Measurements from ENCODE around the gene CHMP2A. TPM values are rescaled to one million over a fixed set of nuclear protein-coding genes. Genes with fewer than 3 reads are reported as not detected.
A peak's percentile ranks its signal among the peaks of the same experiment; 100 is the strongest.

Gene CHMP2A
- total and polyA plus RNA-seq, 2 of the 8 experiments (the other 6 are each of a cell fraction or from before 2014, with no cell fraction given), result 70.0 to 132 TPM

GRCh38 chr19:58572818-58573657 lies 18.1 kb upstream of the CHMP2A start, which contains the start of gene MZF1 (continued):
- TF ChIP-seq BACH1 (IDR thresholded peaks at IDR 0.05; ENCODE audit: low read length) (no peak), TCF12 (IDR thresholded peaks at IDR 0.05; ENCODE audit: low read depth, low read length) (no peak), HDAC6 (IDR thresholded peaks at IDR 0.05; ENCODE audit: low read depth, low read length) (no peak), BCL11A (IDR thresholded peaks at IDR 0.05; ENCODE audit: low read depth in 2 of 2, low read length in 2 of 2) (no peak), CHD1 (IDR thresholded peaks at IDR 0.05; ENCODE audit: low read depth, low read length) (no peak), SP2 (IDR thresholded peaks at IDR 0.05; ENCODE audit: low read length) (peak; percentile 42), FOSL1 (IDR thresholded peaks at IDR 0.05; ENCODE audit: insufficient read depth, low read depth, low read length) (no peak), JUN (IDR thresholded peaks at IDR 0.05; ENCODE audit: low read depth, low read length) (no peak), SIX5 (IDR thresholded peaks at IDR 0.05; ENCODE audit: low read depth, low read length) (peak; percentile 16; the same call in 1 of the 2 replicates), CEBPB (IDR thresholded peaks at IDR 0.05; ENCODE audit: low read depth, low read length) (no peak), RFX5 (IDR thresholded peaks at IDR 0.05; ENCODE audit: borderline replicate concordance, low read depth, low read length) (0 out of 2 replicates have a peak, but pooled peaks have one; percentile 19), RBBP5 (IDR thresholded peaks at IDR 0.05; ENCODE audit: borderline replicate concordance, low read depth, low read length) (peak; percentile 87), RXRA (IDR thresholded peaks at IDR 0.05; ENCODE audit: insufficient read depth, low read depth, low read length) (no peak), RNF2 (IDR thresholded peaks at IDR 0.05; ENCODE audit: borderline replicate concordance, low read depth, low read length, missing control alignments, poor library complexity, severe bottlenecking) (no peak), SUZ12 (IDR thresholded peaks at IDR 0.05; ENCODE audit: low read length) (no peak), KDM1A (IDR thresholded peaks at IDR 0.05; ENCODE audit: borderline replicate concordance, low read length) (no peak), SP1 (IDR thresholded peaks at IDR 0.05; ENCODE audit: low read depth, low read length) (peak; percentile 84), JUND (IDR thresholded peaks at IDR 0.05; ENCODE audit: low read length) (peak; percentile 3; the same call in 1 of the 2 replicates), CHD2 (IDR thresholded peaks at IDR 0.05; ENCODE audit: low read length) (peak; percentile 55; the same call in 1 of the 2 replicates), POLR2A (IDR thresholded peaks at IDR 0.05; ENCODE audit: control extremely low read depth in 1 of 2, low read depth in 2 of 2, low read length in 2 of 2) (peak; percentile 2 to 77), MAFK (IDR thresholded peaks at IDR 0.05; ENCODE audit: low read depth, low read length) (no peak), CBX8 (IDR thresholded peaks at IDR 0.05; ENCODE audit: borderline replicate concordance, low read depth, low read length) (no peak)
- TF ChIP-seq, protein P1, sequence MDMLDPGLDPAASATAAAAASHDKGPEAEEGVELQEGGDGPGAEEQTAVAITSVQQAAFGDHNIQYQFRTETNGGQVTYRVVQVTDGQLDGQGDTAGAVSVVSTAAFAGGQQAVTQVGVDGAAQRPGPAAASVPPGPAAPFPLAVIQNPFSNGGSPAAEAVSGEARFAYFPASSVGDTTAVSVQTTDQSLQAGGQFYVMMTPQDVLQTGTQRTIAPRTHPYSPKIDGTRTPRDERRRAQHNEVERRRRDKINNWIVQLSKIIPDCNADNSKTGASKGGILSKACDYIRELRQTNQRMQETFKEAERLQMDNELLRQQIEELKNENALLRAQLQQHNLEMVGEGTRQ (IDR thresholded peaks at IDR 0.05; ENCODE audit: low read length), result 0 out of 2 replicates have a peak, but pooled peaks have one; percentile 22

Measured in H1 (cell line).